Subcutaneous abdominal adipose tissue (tissue), 5 donors: ENCODE measurements around the gene P2RY8.
A peak's percentile ranks its signal among the peaks of the same experiment; 100 is the strongest.

ENCODE experiments used
- H3K27ac ChIP-seq: one replicate; pipeline ENCODE4 v1.7.0; 2013; ENCODE audit warnings: low read depth, mild to moderate bottlenecking, inconsistent platforms, low read length, moderate library complexity
- H3K27me3 ChIP-seq, 5 donors: one replicate each; pipeline ENCODE4 v1.7.0; 2013; ENCODE audit warnings: low read length in 5 of 5, inconsistent platforms in 1 of 5; ENCODE audit not compliant: control insufficient read depth in 5 of 5, insufficient read depth in 4 of 5
- H3K36me3 ChIP-seq, 5 donors: one replicate each; pipeline ENCODE4 v1.7.0; 2013; ENCODE audit warnings: low read length in 5 of 5; ENCODE audit not compliant: control insufficient read depth in 5 of 5, insufficient read depth in 5 of 5
- H3K4me1 ChIP-seq, 5 donors: one replicate each; pipeline ENCODE4 v1.7.0; 2013; ENCODE audit warnings: low read length in 5 of 5, mild to moderate bottlenecking in 3 of 5, moderate library complexity in 1 of 5; ENCODE audit not compliant: control insufficient read depth in 5 of 5, insufficient read depth in 5 of 5
- H3K4me3 ChIP-seq, 5 donors: one replicate each; pipeline ENCODE4 v1.7.0; 2013; ENCODE audit warnings: low read length in 5 of 5, low read depth in 1 of 5
- H3K9ac ChIP-seq, 5 donors: one replicate each; pipeline ENCODE4 v1.7.0; 2013; ENCODE audit warnings: low read length in 5 of 5, mild to moderate bottlenecking in 4 of 5, moderate library complexity in 3 of 5
- H3K9me3 ChIP-seq, 5 donors: one replicate each; pipeline ENCODE4 v1.7.0; 2013; ENCODE audit warnings: low read length in 5 of 5; ENCODE audit not compliant: control insufficient read depth in 5 of 5
- donor health status: healthy.
- donor health status: healthy.
- donor health status: healthy.
- donor health status: healthy.
- donor health status: healthy.

The P2RY8 gene

GRCh38 chrX:1462110-1462509, 74.9 kb downstream of the P2RY8 start:
- peaks cover 0 to 7% (median 0%) of the 10 kb centered on the region in 5 donors for H3K36me3 ChIP-seq
- H3K27me3 ChIP-seq, result peaks cover 11 to 24% (median 15%) of the 10 kb centered on the region in 5 donors
- H3K9ac ChIP-seq, result no peak overlapping the region
- no peaks in the 10 kb centered on the region for H3K9me3 ChIP-seq
- peaks cover 0 to 20% (median 3%) of the 10 kb centered on the region in 5 donors for H3K4me1 ChIP-seq
- H3K27ac ChIP-seq, result no peak overlapping the region
- no peak overlapping the region for H3K4me3 ChIP-seq

GRCh38 chrX:1455948-1456280, 81.1 kb downstream of the P2RY8 start:
- Histone ChIP-seq H3K36me3 (no peaks in the 10 kb centered on the region), H3K4me1 (peaks cover 0 to 22% (median 19%) of the 10 kb centered on the region in 5 donors), H3K27me3 (no peaks in the 10 kb centered on the region), H3K4me3 (no peak overlapping the region), H3K27ac (no peak overlapping the region), H3K9ac (no peak overlapping the region), H3K9me3 (no peaks in the 10 kb centered on the region)

- Histone ChIP-seq H3K27ac (no peak overlapping the region), H3K9ac (no peak overlapping the region), H3K9me3 (no peaks in the 10 kb centered on the region), H3K4me1 (peaks cover 0 to 24% (median 19%) of the 10 kb centered on the region in 5 donors), H3K36me3 (no peaks in the 10 kb centered on the region), H3K27me3 (no peaks in the 10 kb centered on the region), H3K4me3 (peak overlapping the region in 4 of 5 donors; percentile 11 to 60 (median 38))
Observed at GRCh38 chrX:1453951-1454785, 82.8 kb downstream of the P2RY8 start.

GRCh38 chrX:1453395-1453783, 83.6 kb downstream of the P2RY8 start:
- peaks cover 0 to 24% (median 19%) of the 10 kb centered on the region in 5 donors for H3K4me1 ChIP-seq
- H3K27me3 ChIP-seq, result no peaks in the 10 kb centered on the region
- peaks cover 0 to 3% (median 0%) of the 10 kb centered on the region in 5 donors for H3K9me3 ChIP-seq
- peaks cover 0 to under 1% (median 0%) of the 10 kb centered on the region in 5 donors for H3K36me3 ChIP-seq
- peak overlapping the region; percentile 22 to 76 (median 65) for H3K4me3 ChIP-seq
- peak overlapping the region in 1 of 5 donors; percentile 43 for H3K9ac ChIP-seq
- peak overlapping the region; percentile 69 for H3K27ac ChIP-seq

- H3K36me3 ChIP-seq, result peaks cover 0 to 2% (median 0%) of the 10 kb centered on the region in 5 donors
- H3K27me3 ChIP-seq, result no peaks in the 10 kb centered on the region
- H3K27ac ChIP-seq, result peak within 1 kb of the TSS; percentile 69
- peak within 1 kb of the TSS; percentile 76 to 92 (median 86) for H3K4me3 ChIP-seq
- H3K9ac ChIP-seq, result peak within 1 kb of the TSS in 4 of 5 donors; percentile 76 to 79 (median 77)
- H3K4me1 ChIP-seq, result peaks cover 0 to 24% (median 19%) of the 10 kb centered on the region in 5 donors
- H3K9me3 ChIP-seq, result peaks cover 0 to 5% (median 0%) of the 10 kb centered on the region in 5 donors
Observed at GRCh38 chrX:1452516-1453394, 84.2 kb downstream of the P2RY8 start, which contains the start of gene ASMTL. TSS of gene ASMTL (minus strand) at chrX:1452909. CDS start at chrX:1452840, 69 bp downstream.

GRCh38 chrX:1451661-1452515, 85.1 kb downstream of the P2RY8 start:
- peaks cover 0 to 5% (median 0%) of the 10 kb centered on the region in 5 donors for H3K9me3 ChIP-seq
- H3K36me3 ChIP-seq, result peaks cover 0 to 2% (median 0%) of the 10 kb centered on the region in 5 donors
- peaks cover 0 to 24% (median 19%) of the 10 kb centered on the region in 5 donors for H3K4me1 ChIP-seq
- H3K4me3 ChIP-seq, result peak overlapping the region; percentile 76 to 92 (median 86)
- peak overlapping the region; percentile 57 for H3K27ac ChIP-seq
- no peaks in the 10 kb centered on the region for H3K27me3 ChIP-seq
- H3K9ac ChIP-seq, result peak overlapping the region in 4 of 5 donors; percentile 76 to 79 (median 77)

- no peaks in the 10 kb centered on the region for H3K27me3 ChIP-seq
- peak overlapping the region in 1 of 5 donors; percentile 78 for H3K9ac ChIP-seq
- no peak overlapping the region for H3K4me3 ChIP-seq
- no peak overlapping the region for H3K27ac ChIP-seq
- peaks cover 0 to 2% (median 0%) of the 10 kb centered on the region in 5 donors for H3K36me3 ChIP-seq
- peaks cover 0 to 5% (median 0%) of the 10 kb centered on the region in 5 donors for H3K9me3 ChIP-seq
- H3K4me1 ChIP-seq, result peaks cover 0 to 24% (median 19%) of the 10 kb centered on the region in 5 donors
Observed at GRCh38 chrX:1451251-1451660, 85.7 kb downstream of the P2RY8 start.

- Histone ChIP-seq H3K4me3 (no peak overlapping the region), H3K4me1 (peaks cover 0 to 24% (median 19%) of the 10 kb centered on the region in 5 donors), H3K27me3 (no peaks in the 10 kb centered on the region), H3K9ac (no peak overlapping the region), H3K36me3 (peaks cover 0 to 2% (median 0%) of the 10 kb centered on the region in 5 donors), H3K27ac (no peak overlapping the region), H3K9me3 (peaks cover 0 to 5% (median 0%) of the 10 kb centered on the region in 5 donors)
Observed at GRCh38 chrX:1450361-1451161, 86.4 kb downstream of the P2RY8 start.
